ENCODE data around the gene TSPAN9. TPM values are rescaled to one million over a fixed set of nuclear protein-coding genes. Genes with fewer than 3 reads are reported as not detected.

The TSPAN9 gene
- total RNA-seq, 2 donors from 2014 or later: 14.0 to 18.5 TPM

DNA sequence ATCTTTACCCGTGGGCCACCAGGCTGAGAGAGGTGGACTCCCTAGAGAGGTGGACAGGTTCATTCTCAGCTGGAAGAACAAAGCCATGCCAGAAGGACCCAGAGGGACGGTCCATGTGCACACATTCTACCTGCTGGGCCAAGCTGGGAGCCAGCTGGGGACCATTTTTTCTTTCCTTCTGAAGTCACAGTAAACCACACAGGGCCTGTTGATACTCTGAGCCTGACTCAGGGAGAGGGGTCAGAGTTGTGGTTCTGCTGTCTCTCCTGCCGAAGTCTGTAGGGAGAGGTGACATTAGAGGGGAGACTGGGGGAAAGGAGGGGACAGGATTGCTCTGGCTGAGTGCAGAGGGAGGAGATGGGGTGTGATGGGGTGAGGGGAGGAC, 148.6 kb downstream of the TSPAN9 start:
- intact Hi-C loops (cut with DNase I): no loop called here
- H3K4me1 ChIP-seq: no peaks in the 10 kb centered on the region
- ATAC-seq (no peak), DNase-seq (no peak)
- H3K27ac ChIP-seq: no peak overlapping the region
- no peaks in the 10 kb centered on the region for H3K36me3 ChIP-seq (replicated peaks in 1 of 2; ENCODE audit: insufficient read depth in 1 of 2, low read depth in 2 of 2)
- no peaks in the 10 kb centered on the region for H3K9me3 ChIP-seq
- TF ChIP-seq POLR2A (IDR thresholded peaks at IDR 0.05) (no peak), CTCF (IDR thresholded peaks at IDR 0.05) (no peak)
- no peak overlapping the region for H3K4me3 ChIP-seq
- WGBS, 2 donors: 59 to 82% methylated on average over 3 of the region's 3 CpGs
- H3K27me3 ChIP-seq: no peaks in the 10 kb centered on the region

DNA sequence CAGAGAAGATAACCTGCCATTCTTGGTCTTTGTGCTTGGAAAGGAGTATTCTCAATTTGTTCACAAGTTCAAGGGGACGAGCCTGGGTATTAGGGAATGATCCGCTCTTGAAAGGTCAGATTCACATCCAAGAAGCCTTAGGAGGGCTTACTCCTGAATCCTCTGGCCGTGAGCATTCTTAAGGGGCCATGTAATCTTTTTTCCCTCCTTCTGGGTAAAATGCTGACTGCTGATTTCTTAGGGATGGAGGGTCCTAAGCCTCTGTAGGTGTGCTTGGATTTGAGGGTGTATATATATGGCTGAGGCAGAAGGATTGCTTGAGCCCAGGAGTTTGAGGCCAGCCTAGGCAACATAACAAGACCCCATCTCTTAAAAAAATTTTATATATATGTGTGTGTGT, 149.1 kb downstream of the TSPAN9 start:
- 86 to 92% methylated on average over 3 of the region's 3 CpGs for WGBS, 2 donors
- TF ChIP-seq POLR2A (IDR thresholded peaks at IDR 0.05) (no peak), CTCF (IDR thresholded peaks at IDR 0.05) (no peak)
- no peaks in the 10 kb centered on the region for H3K27me3 ChIP-seq
- ATAC-seq (no peak), DNase-seq (no peak)
- no peaks in the 10 kb centered on the region for H3K9me3 ChIP-seq
- no peak overlapping the region for H3K4me3 ChIP-seq
- intact Hi-C loops (cut with DNase I): no loop called here
- H3K36me3 ChIP-seq (replicated peaks in 1 of 2; ENCODE audit: insufficient read depth in 1 of 2, low read depth in 2 of 2): no peaks in the 10 kb centered on the region
- H3K27ac ChIP-seq: no peak overlapping the region
- H3K4me1 ChIP-seq: no peaks in the 10 kb centered on the region

DNA sequence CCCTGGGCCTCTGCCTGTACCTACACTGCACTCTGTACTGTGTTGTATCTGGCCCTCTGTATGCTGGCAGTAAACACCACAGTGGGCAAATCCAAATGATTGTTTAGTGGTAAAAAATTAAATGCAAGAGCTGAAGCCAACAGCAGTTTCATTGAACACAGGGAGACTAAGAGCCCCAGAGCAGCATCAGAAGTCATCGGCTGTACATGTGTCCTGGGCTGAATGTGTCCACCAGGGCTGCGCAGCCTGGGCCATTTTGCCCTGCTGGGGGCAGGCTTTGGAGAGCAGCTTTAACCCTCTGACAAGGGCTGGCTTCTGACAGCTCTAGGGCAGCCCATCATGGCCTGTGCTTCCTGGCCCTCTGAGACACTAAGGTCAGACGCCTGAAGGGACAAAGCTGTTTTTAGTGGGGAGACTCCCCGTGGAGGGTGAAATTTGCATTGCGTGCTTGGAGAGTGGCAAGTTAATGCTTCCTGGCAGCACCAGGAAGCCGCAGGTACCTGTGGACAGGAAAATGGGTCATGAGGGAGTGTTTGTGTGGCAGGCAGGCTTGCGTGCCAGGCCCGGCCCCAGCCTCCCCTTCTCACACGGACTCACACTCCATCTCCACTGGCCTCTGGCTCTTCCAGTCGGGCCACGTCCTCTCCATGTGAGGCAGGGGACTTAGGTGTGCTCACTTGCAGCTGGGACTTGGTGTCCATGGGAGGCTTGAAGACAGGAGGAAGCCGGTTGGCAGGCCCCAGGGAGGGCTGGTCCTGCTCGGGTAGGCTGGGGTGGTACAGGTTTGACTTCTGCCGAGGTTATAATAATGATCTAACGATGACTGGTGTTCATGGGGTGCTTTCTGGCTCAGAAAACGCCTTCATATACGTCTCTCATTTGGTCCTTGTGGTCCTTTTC, 150.1 kb downstream of the TSPAN9 start:
- Histone ChIP-seq H3K27ac (no peak overlapping the region), H3K9me3 (no peaks in the 10 kb centered on the region), H3K4me1 (no peaks in the 10 kb centered on the region), H3K36me3 (replicated peaks in 1 of 2; ENCODE audit: insufficient read depth in 1 of 2, low read depth in 2 of 2) (no peaks in the 10 kb centered on the region), H3K27me3 (no peaks in the 10 kb centered on the region), H3K4me3 (no peak overlapping the region)
- no peak for ATAC-seq
- DNase-seq: no peak
- WGBS, 2 donors: 86 to 97% methylated on average over 13 to 17 of the region's 17 CpGs
- intact Hi-C loops (cut with DNase I): no loop called here
- no peak for TF ChIP-seq CTCF (IDR thresholded peaks at IDR 0.05)
- TF ChIP-seq POLR2A (IDR thresholded peaks at IDR 0.05): no peak

DNA sequence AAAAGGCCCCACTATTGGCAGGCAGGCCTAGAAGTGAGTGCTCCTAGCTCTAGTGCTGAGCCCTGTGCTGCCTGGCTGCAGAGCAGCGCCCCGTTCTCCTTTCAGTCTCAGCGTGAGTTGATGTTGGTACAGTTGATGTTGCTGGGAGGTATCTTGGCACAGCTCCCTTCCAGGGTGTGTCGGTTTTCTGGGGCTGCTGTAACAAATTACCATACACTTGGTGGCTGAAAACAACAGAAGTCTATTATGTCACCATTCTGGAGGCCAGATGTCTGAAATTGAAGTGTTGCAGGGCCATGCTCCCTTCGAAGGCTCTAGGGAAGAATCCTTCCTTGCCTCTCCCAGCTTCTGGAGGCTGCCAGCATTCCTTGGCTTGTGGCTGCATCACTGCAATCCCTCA, 151.4 kb downstream of the TSPAN9 start:
- Histone ChIP-seq H3K9me3 (no peaks in the 10 kb centered on the region), H3K4me1 (no peaks in the 10 kb centered on the region), H3K27ac (no peak overlapping the region), H3K27me3 (no peaks in the 10 kb centered on the region), H3K4me3 (no peak overlapping the region), H3K36me3 (replicated peaks in 1 of 2; ENCODE audit: insufficient read depth in 1 of 2, low read depth in 2 of 2) (no peaks in the 10 kb centered on the region)
- no peak for ATAC-seq
- intact Hi-C loops (cut with DNase I): no loop called here
- no peak for TF ChIP-seq POLR2A (IDR thresholded peaks at IDR 0.05)
- no peak for TF ChIP-seq CTCF (IDR thresholded peaks at IDR 0.05)
- WGBS, 2 donors: 90 to 100% methylated on average over 2 to 5 of the region's 5 CpGs
- no peak for DNase-seq

DNA sequence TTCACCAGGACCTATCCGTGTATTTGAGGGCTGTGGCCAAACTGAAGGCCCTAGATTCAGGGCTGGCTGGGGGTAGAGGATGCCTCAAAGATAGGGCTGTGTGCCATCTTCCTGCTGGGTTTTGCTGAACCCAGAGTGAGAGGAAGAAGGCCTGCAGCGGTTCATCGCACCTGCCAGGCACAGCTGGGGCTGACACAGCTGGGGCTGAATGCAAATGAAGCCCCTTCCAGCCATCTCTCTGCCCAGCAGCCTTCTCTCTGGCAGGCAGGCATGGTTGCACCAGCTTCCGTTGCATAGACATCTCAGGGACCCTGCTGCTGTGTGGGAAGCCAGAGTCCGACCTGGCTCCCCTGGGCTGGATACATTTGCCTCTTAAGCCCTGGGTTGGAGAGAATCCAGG, 152.4 kb downstream of the TSPAN9 start:
- ATAC-seq: no peak

More for the DNA sequence above, 152.4 kb downstream of the TSPAN9 start:
- 90 to 97% methylated on average over 5 of the region's 5 CpGs for WGBS, 2 donors
- intact Hi-C loops (cut with DNase I): no loop called here
- no peak overlapping the region for H3K27ac ChIP-seq
- no peak for TF ChIP-seq CTCF (IDR thresholded peaks at IDR 0.05)
- TF ChIP-seq POLR2A (IDR thresholded peaks at IDR 0.05): no peak
- no peaks in the 10 kb centered on the region for H3K36me3 ChIP-seq (replicated peaks in 1 of 2; ENCODE audit: insufficient read depth in 1 of 2, low read depth in 2 of 2)
- H3K9me3 ChIP-seq: no peaks in the 10 kb centered on the region
- DNase-seq: no peak
- H3K4me1 ChIP-seq: no peaks in the 10 kb centered on the region
- no peaks in the 10 kb centered on the region for H3K27me3 ChIP-seq
- no peak overlapping the region for H3K4me3 ChIP-seq

Measured in body of pancreas (tissue), 4 donors.